MM.1S (cell line): ENCODE results near the gene TNRC6C.

Experiments used
- DNase-seq: peaks from one replicate; pipeline ENCODE4 v3.0.0-alpha.2; 2015
- H2AFZ ChIP-seq: fragments of 300-600 bp; sonication (generic); 2 replicates; pipeline ENCODE4 v1.6.0; 2016; ENCODE audit warnings: antibody characterized with exemption, low read length
- H3F3A ChIP-seq: fragments of 300-600 bp; sonication (generic); 2 replicates; pipeline ENCODE4 v1.6.1; 2016; ENCODE audit warnings: mild to moderate bottlenecking, antibody characterized with exemption, low read length, moderate library complexity, mixed read lengths; ENCODE audit not compliant: insufficient read depth
- H3K27ac ChIP-seq: fragments of 300-600 bp; sonication (generic); 2 replicates; pipeline ENCODE4 v1.5.1; 2016; ENCODE audit warnings: mild to moderate bottlenecking, low read length
- H3K27me3 ChIP-seq: fragments of 300-600 bp; sonication (generic); replicated peaks from 2 replicates; pipeline ENCODE4 v1.6.0; 2016; ENCODE audit warnings: low read length; ENCODE audit not compliant: insufficient read depth
- H3K36me3 ChIP-seq: fragments of 300-600 bp; sonication (generic); replicated peaks from 2 replicates; pipeline ENCODE4 v1.6.1; 2016; ENCODE audit warnings: mild to moderate bottlenecking, low read length, mixed read lengths; ENCODE audit not compliant: insufficient read depth
- H3K4me1 ChIP-seq: fragments of 300-600 bp; sonication (generic); 2 replicates; pipeline ENCODE4 v1.6.1; 2016; ENCODE audit warnings: low read length, mixed read lengths
- H3K4me2 ChIP-seq: fragments of 300-600 bp; sonication (generic); 2 replicates; pipeline ENCODE4 v1.6.0; 2016; ENCODE audit warnings: low read depth, low read length
- H3K4me3 ChIP-seq: fragments of 300-600 bp; sonication (generic); 2 replicates; pipeline ENCODE4 v1.5.1; 2016; ENCODE audit warnings: low read length, mixed read lengths
- H3K79me2 ChIP-seq: fragments of 300-600 bp; sonication (generic); 2 replicates; pipeline ENCODE4 v1.6.1; 2016; ENCODE audit warnings: mixed run types, low read length, mixed read lengths
- H3K9ac ChIP-seq: fragments of 300-600 bp; sonication (generic); 2 replicates; pipeline ENCODE4 v1.6.1; 2016; ENCODE audit warnings: low read length, mixed read lengths
- H3K9me2 ChIP-seq: fragments of 300-600 bp; sonication (generic); replicated peaks from 2 replicates; pipeline ENCODE4 v1.6.1; 2016; ENCODE audit warnings: mild to moderate bottlenecking, low read length, mixed read lengths; ENCODE audit not compliant: insufficient read depth
- H3K9me3 ChIP-seq: fragments of 300-600 bp; sonication (generic); replicated peaks from 2 replicates; pipeline ENCODE4 v1.6.1; 2016; ENCODE audit warnings: mild to moderate bottlenecking, low read length, mixed read lengths; ENCODE audit not compliant: insufficient read depth
- H4K20me1 ChIP-seq: fragments of 300-600 bp; sonication (generic); 2 replicates; pipeline ENCODE4 v1.6.1; 2016; ENCODE audit warnings: mild to moderate bottlenecking, low read length, moderate library complexity, mixed read lengths; ENCODE audit not compliant: insufficient read depth
- CTCF ChIP-seq: fragments of 300-600 bp; sonication (generic); IDR thresholded peaks from 2 replicates; pipeline ENCODE4 v1.5.1; 2016; ENCODE audit warnings: antibody characterized with exemption, low read length, mixed read lengths
- EZH2 ChIP-seq: fragments of 300-600 bp; sonication (generic); optimal IDR thresholded peaks from 2 replicates; pipeline ENCODE3; 2017; ENCODE audit warnings: low read depth, mild to moderate bottlenecking, antibody characterized with exemption, low read length, mixed read lengths
- EZH2phosphoT487 ChIP-seq: fragments of 300-600 bp; sonication (generic); IDR thresholded peaks from 2 replicates; pipeline ENCODE4 v1.6.1; 2018; ENCODE audit warnings: antibody characterized with exemption, low read length

TNRC6C gene

GRCh38 chr17:78133971-78134898 lies 175.7 kb downstream of the TNRC6C start:
- Histone ChIP-seq H3K36me3 (peaks cover 4% of the 10 kb centered on the region), H3K9ac (no peak overlapping the region), H3K79me2 (peaks cover 62% of the 10 kb centered on the region), H3K4me2 (peak overlapping the region; percentile 97; the same call in 1 of the 2 replicates), H3K9me2 (no peaks in the 10 kb centered on the region), H3F3A (peaks cover 55% of the 10 kb centered on the region), H3K27me3 (no peaks in the 10 kb centered on the region), H3K4me1 (peaks cover 31% of the 10 kb centered on the region), H3K27ac (no peak overlapping the region), H3K4me3 (no peak overlapping the region), H3K9me3 (no peaks in the 10 kb centered on the region), H4K20me1 (0 out of 2 replicates have a peak, but pooled peaks cover 2% of the 10 kb centered on the region), H2AFZ (no peak overlapping the region)
- DNase-seq, result peak; percentile 49
- peak; percentile 60 for TF ChIP-seq CTCF
- no peak for TF ChIP-seq EZH2phosphoT487
- no peak for TF ChIP-seq EZH2

GRCh38 chr17:78134899-78135385 lies 176.4 kb downstream of the TNRC6C start:
- peaks cover 54% of the 10 kb centered on the region for H3F3A ChIP-seq
- H3K9me2 ChIP-seq, result no peaks in the 10 kb centered on the region
- no peak overlapping the region for H3K4me2 ChIP-seq
- H3K9ac ChIP-seq, result no peak overlapping the region
- 0 out of 2 replicates have a peak, but pooled peaks cover 2% of the 10 kb centered on the region for H4K20me1 ChIP-seq
- H3K79me2 ChIP-seq, result peaks cover 62% of the 10 kb centered on the region
- no peaks in the 10 kb centered on the region for H3K9me3 ChIP-seq
- no peak overlapping the region for H3K4me3 ChIP-seq
- peaks cover 4% of the 10 kb centered on the region for H3K36me3 ChIP-seq
- DNase-seq, result no peak
- TF ChIP-seq EZH2phosphoT487 (no peak), EZH2 (no peak), CTCF (no peak)
- no peaks in the 10 kb centered on the region for H3K27me3 ChIP-seq
- H2AFZ ChIP-seq, result no peak overlapping the region
- peaks cover 24% of the 10 kb centered on the region for H3K4me1 ChIP-seq
- H3K27ac ChIP-seq, result no peak overlapping the region

DNA sequence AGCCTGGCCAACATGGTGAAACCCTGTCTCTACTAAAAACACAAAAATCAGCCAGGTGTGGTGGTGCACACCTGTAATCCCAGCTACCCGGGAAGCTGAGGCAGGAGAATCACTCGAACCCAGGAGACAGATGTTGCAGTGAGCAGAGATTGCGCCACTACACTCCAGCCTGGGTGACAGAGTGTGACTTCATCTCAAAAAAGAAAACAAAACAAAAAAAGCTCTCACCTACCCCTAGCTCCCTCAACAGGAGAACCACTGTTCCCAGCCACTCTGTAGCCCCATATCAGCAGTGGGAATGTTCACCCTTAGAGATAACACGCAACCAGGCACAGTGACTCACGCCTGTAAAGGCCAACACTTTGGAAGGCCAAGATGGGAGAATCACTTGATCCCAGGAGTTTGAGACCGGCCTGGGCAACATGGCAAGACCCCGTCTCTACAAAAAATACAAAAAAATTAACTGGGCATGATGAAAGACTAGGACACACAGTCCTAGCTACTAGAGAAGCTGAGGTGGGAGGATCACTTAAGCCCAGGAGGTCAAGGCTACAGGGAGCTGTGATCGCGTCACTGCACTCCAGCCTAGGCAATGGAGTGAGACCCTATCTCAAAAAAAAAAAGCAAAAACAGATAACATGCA lies 177.5 kb downstream of the TNRC6C start:
- Histone ChIP-seq H2AFZ (no peak overlapping the region), H4K20me1 (0 out of 2 replicates have a peak, but pooled peaks cover 2% of the 10 kb centered on the region), H3K4me2 (no peak overlapping the region)

More for the DNA sequence above, 177.5 kb downstream of the TNRC6C start:
- peaks cover 59% of the 10 kb centered on the region for H3K79me2 ChIP-seq
- H3K36me3 ChIP-seq, result peaks cover 4% of the 10 kb centered on the region
- no peak overlapping the region for H3K27ac ChIP-seq
- no peak for DNase-seq
- H3F3A ChIP-seq, result peaks cover 48% of the 10 kb centered on the region
- H3K9ac ChIP-seq, result no peak overlapping the region
- H3K9me3 ChIP-seq, result no peaks in the 10 kb centered on the region
- TF ChIP-seq EZH2phosphoT487 (no peak), EZH2 (no peak)
- H3K4me1 ChIP-seq, result peaks cover 22% of the 10 kb centered on the region
- no peaks in the 10 kb centered on the region for H3K27me3 ChIP-seq
- H3K9me2 ChIP-seq, result no peaks in the 10 kb centered on the region
- H3K4me3 ChIP-seq, result no peak overlapping the region
